ENCODE data around the gene LPCAT3.
A peak's percentile ranks its signal among the peaks of the same experiment; 100 is the strongest.
"Not testable (repeated sequence)": the region's sequence is repeated elsewhere in the genome, so short reads cannot be mapped to it uniquely, and the experiment has no call there.

Gene LPCAT3

DNA sequence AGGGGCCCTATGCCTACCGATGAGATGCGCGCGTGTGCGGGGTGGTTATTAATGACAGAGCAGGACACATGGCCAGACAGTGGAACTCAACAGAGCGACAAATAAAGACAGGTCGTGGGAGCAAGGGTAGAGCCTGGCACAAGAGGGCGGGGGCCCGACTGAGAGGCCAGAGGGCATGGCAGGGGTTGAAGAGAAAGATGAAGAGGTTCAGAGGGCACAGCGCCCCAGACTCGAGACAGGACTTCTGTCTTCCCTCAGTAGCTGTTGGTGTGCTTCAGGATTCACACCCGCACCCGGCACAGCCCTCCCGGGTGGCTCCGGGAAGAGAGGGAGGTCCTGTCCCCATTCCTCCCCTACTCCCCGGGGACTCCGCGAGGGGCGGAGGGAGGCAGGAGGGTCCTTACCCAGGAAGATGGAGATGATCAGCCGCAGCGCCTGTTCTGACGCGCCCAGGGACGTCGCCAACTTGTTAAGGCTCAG lies 366 bp downstream of the LPCAT3 start:
- TF ChIP-seq POLR2A (IDR thresholded peaks at IDR 0.05; ENCODE audit: low read depth, low read length), result no peak
- DNase-seq (ENCODE audit: insufficient read length, low spot score), result peak; percentile 44
- no peak for FAIRE-seq

DNA sequence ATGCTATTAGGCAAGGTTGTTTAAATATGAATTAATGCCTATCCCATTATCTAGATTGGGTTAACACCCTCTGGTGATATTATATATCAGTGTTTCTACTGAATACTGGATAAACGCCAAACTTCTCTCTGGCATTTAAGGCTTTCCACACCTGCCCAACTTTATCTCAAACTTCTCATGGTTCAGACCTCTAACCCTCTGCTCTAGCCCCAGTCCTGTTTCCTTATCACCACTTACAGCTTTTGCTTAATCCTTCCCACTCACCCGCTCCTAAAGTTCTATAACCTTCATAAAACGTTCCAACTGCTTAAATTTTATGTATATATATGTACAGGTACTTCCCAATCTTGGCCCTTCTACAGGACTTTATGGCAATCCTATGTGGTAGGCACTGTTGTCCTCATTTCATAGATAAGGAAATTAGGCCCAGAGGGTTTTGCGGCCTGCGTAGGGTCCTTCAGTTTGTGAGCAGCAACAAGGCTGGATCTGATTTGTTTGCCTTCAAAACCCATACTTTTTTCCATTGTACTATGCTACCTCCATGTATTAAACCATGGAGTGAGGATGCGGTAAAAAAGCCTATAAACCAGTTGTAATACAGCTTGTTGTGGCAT lies 1.2 kb downstream of the LPCAT3 start:
- no peak for TF ChIP-seq POLR2A (IDR thresholded peaks at IDR 0.05; ENCODE audit: low read depth, low read length)
- no peak for DNase-seq (ENCODE audit: insufficient read length, low spot score)
- FAIRE-seq, result no peak

DNA sequence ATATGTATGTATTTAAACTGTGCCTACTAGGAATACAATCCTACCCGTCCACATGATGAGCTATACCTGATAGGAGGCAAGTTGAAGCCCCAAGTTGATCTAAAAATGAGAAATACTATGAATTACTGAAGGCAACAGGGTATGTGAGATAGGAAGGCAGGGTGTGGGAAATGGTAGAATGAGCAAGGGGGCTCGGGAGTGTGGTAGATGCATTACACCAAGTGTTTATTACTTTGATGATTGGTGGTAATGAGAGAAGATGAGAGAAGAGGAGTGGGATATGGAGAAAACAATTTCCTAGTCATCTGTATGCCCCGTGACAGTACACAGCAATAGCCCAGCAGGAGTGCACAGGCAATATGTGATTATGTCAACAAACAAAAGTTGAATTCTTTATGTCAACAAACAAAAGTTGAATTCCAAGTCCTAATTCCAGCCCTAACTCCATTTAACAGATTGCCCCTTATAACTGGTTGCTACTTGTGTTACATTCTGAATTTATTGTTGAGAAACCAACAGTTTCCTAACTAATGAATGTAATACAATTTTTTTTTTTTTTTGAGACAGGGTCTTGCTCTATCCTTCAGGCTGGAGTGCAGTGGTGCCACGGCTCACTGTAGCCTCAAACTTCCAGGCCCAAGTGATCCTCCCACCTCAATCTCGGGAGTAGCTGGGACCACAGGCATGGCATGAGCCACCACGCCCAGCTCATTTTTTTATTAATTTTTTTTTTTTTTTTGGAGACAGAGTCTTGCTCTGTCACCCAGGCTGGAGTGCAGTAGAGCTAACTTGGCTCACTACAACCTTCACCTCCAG lies 2.5 kb downstream of the LPCAT3 start:
- FAIRE-seq, result no peak
- TF ChIP-seq POLR2A (IDR thresholded peaks at IDR 0.05; ENCODE audit: low read depth, low read length), result no peak
- no peak for DNase-seq (ENCODE audit: insufficient read length, low spot score)

DNA sequence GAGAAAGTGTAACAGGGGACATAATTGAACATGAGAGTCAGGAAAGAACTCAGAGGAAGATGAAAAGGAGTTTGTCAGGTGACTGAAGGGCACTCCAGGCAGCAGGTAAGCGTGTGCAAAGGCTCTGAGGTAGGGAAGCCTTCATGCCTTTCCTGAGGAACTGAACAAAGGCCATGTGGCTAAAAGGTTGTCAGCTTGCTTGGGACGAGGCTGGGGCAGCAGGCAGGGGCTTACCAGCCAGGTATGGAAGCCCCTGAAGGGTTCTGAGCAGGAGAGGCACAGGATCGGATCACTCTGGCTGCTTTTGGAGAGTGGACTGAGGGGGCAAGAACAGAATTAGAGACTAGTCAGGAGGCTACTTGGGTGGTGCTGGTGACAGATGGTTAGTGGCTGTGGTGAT lies 5.2 kb downstream of the LPCAT3 start:
- no peak for FAIRE-seq
- TF ChIP-seq POLR2A (IDR thresholded peaks at IDR 0.05; ENCODE audit: low read depth, low read length), result no peak
- DNase-seq (ENCODE audit: insufficient read length, low spot score), result no peak

DNA sequence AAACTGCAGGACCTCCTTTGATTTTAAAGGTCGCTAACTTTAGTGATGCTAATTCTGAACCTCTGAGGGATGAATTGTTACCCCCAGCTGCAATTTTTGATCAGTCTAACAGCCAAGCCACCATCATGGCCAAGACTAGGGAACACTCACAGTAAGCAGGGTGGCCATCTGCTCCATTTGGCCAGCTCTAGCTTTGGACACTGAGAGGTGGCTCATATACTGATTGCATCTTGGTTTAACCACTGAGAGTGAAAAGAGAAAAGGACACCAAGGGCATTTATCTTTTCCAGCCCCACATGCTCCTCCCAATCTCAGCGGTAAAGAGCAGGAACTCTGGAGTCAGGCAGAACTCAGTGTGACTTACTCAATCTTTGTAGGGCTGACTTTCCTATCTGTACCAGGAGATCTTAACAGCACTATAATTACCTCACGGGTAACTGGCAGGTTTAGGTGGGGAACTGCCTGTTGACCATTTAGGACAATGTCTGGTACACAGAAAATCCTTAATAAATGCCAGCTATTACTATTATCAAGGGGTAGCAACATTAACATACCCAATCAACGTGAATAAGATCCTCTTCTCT lies 6.2 kb downstream of the LPCAT3 start:
- no peak for TF ChIP-seq POLR2A (IDR thresholded peaks at IDR 0.05; ENCODE audit: low read depth, low read length)
- no peak for DNase-seq (ENCODE audit: insufficient read length, low spot score)
- no peak for FAIRE-seq

DNA sequence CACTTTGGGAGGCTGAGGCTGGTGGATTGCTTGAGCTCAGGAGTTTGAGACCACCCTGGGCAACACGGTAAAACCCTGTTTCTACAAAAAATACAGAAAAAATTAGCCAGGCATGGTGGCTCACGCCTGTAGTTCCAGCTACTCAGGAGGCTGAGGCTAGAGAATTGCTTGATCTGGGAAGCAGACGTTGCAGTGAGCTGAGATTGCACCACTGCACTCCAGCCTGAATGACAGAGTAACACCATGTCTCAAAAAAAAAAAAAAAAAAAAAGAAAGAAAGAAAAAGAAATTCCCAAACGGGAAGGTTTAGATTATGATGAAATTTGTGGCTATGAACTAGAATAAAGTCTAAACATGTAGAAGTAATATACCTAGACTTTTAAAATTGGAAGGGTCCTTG lies 6.9 kb downstream of the LPCAT3 start:
- not testable (repeated sequence) for DNase-seq (ENCODE audit: insufficient read length, low spot score); FAIRE-seq

DNA sequence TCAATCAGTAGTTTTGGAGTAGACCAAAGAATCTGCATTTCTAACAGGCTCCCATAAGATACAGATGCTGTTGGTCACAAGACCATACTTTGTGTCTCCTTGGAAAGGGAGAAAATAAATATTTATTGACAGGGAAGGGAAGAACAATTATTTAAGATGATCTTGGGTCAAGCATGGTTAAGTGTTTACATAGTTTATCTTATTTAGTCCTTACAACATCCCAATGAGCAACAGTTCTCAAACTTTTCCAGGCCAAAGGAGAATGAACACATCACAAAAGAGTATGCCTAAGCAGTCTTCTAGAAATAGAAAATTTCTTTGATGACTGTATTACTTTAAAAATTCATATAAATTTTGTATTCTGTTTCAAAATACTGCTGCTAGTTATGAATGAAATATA lies 8.8 kb downstream of the LPCAT3 start:
- FAIRE-seq, result no peak
- no peak for TF ChIP-seq POLR2A (IDR thresholded peaks at IDR 0.05; ENCODE audit: low read depth, low read length)
- DNase-seq (ENCODE audit: insufficient read length, low spot score), result no peak

DNA sequence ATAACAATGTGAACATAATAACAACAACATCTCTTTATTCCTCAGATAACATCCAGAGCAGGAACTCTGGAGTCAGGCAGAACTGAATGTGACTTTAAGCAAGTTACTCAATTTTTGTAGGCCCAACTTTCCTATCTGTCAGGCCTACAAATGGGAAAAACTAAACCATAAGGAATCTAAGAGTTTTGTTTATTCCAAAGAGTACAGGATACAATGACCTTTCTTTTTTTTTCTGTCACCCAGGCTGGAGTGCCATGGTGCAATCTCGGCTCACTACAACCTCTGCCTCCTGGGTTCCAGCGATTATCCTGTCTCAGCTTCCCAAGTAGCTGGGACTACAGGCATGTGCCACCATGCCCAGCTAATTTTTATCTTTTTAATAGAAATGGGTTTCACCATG lies 9.4 kb downstream of the LPCAT3 start:
- no peak for DNase-seq (ENCODE audit: insufficient read length, low spot score)
- TF ChIP-seq POLR2A (IDR thresholded peaks at IDR 0.05; ENCODE audit: low read depth, low read length), result no peak
- FAIRE-seq, result no peak

DNA sequence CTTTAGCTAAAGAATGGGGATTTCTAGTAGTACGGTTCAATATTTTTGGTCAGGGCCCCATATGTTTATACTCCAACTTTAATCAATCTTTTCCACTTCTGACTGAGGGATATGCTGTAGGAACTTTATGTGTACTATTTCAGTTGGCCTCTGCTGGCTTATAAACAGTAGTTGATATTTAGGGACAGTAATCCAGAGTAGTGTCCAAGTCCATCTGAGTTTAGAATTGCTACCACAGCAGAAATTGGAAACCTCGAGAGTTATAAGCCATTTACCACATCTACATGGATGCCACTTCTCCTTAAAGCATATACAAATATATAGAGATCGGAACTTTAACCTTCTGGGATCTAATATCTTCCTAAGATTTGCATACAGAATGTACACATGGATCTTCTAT lies 11.6 kb downstream of the LPCAT3 start:
- DNase-seq (ENCODE audit: insufficient read length, low spot score) (no peak), FAIRE-seq (peak; percentile 41)
- no peak for TF ChIP-seq POLR2A (IDR thresholded peaks at IDR 0.05; ENCODE audit: low read depth, low read length)

DNA sequence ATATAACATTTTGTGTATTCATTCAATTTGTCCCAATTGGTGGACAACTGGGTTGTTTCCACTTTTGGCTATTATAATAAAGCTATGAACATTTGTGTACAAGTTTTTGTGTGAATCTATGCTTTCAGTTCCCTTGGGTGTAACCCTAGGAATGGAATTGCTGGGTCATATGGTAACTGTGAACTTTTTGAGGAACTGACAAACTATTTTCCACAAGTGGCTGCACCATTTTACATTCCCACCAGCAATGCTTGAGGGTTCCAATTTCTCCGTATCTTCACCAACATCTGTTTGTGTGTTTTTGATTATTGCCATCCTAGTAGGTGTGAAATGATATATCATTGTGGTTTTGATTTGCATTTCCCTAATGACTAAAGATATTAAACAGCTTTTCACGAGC lies 13.0 kb downstream of the LPCAT3 start:
- DNase-seq (ENCODE audit: insufficient read length, low spot score) (no peak), FAIRE-seq (no peak)
- no peak for TF ChIP-seq POLR2A (IDR thresholded peaks at IDR 0.05; ENCODE audit: low read depth, low read length)

DNA sequence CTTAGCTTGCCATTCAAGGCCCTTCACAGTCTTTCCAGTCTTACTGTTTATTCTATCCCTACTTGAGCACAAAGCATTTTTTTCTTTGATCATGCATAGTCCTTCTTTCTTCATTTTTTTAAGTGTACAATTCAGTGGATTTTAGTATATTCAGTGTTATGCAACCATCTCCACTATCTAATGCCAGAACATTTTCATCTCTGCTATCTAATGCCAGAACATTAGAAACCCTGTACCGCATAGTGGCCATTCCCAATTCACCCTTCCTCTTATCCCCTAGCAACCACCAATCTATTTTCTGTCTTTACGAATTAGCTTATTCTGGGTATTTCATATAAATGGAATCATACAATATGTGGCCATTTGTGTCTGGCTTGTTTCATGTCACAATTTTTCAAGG lies 13.4 kb downstream of the LPCAT3 start:
- DNase-seq (ENCODE audit: insufficient read length, low spot score) (no peak), FAIRE-seq (no peak)
- TF ChIP-seq POLR2A (IDR thresholded peaks at IDR 0.05; ENCODE audit: low read depth, low read length), result no peak

DNA sequence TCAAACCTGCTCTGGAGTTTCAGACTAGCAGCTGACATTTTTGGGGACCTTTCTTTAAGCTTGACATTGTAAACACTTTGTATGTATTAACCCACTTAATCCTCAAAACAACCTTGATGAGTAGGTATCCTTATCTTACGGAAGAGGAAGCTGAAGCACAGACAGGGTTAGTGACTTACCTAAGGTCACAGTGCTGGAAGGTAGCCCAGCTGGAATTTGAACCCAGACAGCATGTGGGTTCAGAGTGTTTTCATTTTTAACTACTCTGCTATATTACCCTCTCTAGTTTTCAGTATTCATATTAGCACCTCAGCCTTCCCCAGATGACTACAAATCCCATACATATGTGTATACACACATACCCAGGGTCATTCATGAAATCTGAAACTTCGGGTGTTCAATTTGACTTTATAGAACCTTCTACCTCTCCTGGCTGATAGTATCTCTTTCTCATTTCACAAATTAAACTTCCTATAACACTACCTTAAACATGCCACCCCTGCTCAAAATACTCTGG lies 13.9 kb downstream of the LPCAT3 start:
- DNase-seq (ENCODE audit: insufficient read length, low spot score) (no peak), FAIRE-seq (no peak)
- no peak for TF ChIP-seq POLR2A (IDR thresholded peaks at IDR 0.05; ENCODE audit: low read depth, low read length)

DNA sequence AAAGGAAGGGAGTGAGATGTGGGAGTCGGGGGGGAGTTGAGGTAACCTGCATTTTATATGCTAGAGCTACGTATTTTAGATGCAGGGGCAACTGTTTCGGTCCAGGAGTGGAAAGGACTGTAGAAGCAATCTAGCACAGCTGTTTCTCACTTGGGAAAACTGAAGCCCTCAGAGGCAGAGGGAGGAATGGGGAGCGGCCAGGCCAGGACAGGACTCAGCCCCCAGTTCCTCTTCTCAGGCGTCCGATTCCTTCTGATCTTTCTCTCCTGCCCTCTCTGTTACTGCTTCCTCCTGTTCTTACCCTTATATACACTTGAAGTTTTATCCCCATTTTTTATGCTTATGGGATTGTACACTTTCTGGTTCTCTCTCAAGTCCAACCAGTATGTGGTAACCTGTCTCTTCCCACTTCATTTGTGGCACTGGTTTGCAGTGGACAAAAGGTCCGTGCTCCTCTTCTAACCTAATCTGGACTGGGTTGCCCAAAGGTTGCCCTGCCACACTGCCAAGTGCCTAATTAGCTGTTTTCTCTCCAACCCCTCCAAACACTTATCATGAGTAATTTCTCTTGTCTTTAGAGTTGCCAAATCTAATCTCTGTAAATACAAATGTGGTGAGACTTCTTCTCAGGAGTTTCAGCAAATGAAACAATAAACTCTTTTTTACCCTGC lies 16.2 kb downstream of the LPCAT3 start:
- TF ChIP-seq POLR2A (IDR thresholded peaks at IDR 0.05; ENCODE audit: low read depth, low read length), result no peak
- FAIRE-seq (no peak), DNase-seq (ENCODE audit: insufficient read length, low spot score) (no peak)
